Measurements from ENCODE around the gene HSPA1L.

DNA sequence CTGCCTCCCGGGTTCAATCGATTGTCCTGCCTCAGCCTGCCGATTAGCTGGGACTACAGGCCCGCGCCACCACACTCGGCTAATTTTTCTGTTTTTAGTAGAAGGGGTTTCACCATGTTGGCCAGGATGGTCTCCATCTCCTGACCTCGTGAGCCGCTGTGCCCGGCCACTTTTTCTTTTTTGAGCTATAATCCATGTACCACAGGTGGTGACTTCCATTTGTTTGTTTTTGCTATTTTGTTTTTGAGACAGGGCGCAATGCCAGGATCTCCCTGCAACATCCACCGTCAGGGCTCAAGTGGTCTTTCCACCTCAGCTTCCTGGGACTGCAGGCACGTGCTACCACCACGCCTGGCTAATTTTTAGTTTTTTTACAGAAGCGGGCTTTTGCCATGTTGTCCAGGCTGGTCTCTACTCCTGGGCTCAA, 21.0 kb upstream of the HSPA1L start:
- TF ChIP-seq, protein P1, sequence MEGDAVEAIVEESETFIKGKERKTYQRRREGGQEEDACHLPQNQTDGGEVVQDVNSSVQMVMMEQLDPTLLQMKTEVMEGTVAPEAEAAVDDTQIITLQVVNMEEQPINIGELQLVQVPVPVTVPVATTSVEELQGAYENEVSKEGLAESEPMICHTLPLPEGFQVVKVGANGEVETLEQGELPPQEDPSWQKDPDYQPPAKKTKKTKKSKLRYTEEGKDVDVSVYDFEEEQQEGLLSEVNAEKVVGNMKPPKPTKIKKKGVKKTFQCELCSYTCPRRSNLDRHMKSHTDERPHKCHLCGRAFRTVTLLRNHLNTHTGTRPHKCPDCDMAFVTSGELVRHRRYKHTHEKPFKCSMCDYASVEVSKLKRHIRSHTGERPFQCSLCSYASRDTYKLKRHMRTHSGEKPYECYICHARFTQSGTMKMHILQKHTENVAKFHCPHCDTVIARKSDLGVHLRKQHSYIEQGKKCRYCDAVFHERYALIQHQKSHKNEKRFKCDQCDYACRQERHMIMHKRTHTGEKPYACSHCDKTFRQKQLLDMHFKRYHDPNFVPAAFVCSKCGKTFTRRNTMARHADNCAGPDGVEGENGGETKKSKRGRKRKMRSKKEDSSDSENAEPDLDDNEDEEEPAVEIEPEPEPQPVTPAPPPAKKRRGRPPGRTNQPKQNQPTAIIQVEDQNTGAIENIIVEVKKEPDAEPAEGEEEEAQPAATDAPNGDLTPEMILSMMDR (IDR thresholded peaks at IDR 0.05; ENCODE audit: low read length) = no peak
- TF ChIP-seq EZH2 (IDR thresholded peaks at IDR 0.05; ENCODE audit: borderline replicate concordance, low read length) = no peak
